Heart right ventricle (tissue), 16 donors: ENCODE data around the gene MTX1. TPM values are rescaled to one million over a fixed set of nuclear protein-coding genes. Genes with fewer than 3 reads are reported as not detected.

Experiments used
- ATAC-seq, 8 donors: fragments of 200-7000 bp; cut with Tn5 transposase; one replicate each; pipeline ENCODE4 v1.9.1; 2020; ENCODE audit warnings: mild to moderate bottlenecking in 8 of 8, moderate library complexity in 8 of 8, moderate number of reproducible peaks in 1 of 8
- DNase-seq, 2 donors: peaks; one replicate each; pipeline ENCODE4 v3.0.0-alpha.2; 2020
- H3K27ac ChIP-seq, 10 donors: fragments of 200-600 bp; sonication (generic) in 2 of 10; one replicate each; pipeline versions ENCODE4 v1.5.0 to v1.8.0; 2020 to 2022; ENCODE audit warnings: mild to moderate bottlenecking in 3 of 10
- H3K27me3 ChIP-seq, 7 donors: fragments of 200-600 bp; one replicate each; pipeline ENCODE4 v1.8.0; 2021 to 2022; ENCODE audit warnings: mild to moderate bottlenecking in 2 of 7
- H3K36me3 ChIP-seq, 9 donors: fragments of 200-600 bp; sonication (generic) in 1 of 9; one replicate each; pipeline versions ENCODE4 v1.5.0 to v1.8.0; 2020 to 2022; ENCODE audit warnings: mild to moderate bottlenecking in 2 of 9
- H3K4me1 ChIP-seq, 9 donors: fragments of 200-600 bp; sonication (generic) in 1 of 9; one replicate each; pipeline versions ENCODE4 v1.5.0 to v1.8.0; 2020 to 2022; ENCODE audit warnings: mild to moderate bottlenecking in 4 of 9
- H3K4me3 ChIP-seq, 10 donors: fragments of 200-600 bp; sonication (generic) in 2 of 10; one replicate each; pipeline versions ENCODE4 v1.5.0 to v1.8.0; 2020 to 2022; ENCODE audit warnings: mild to moderate bottlenecking in 7 of 10, moderate library complexity in 2 of 10
- H3K9me3 ChIP-seq, 11 donors: fragments of 200-600 bp in 10 of 11; sonication (generic) in 2 of 11; one replicate each; pipeline versions ENCODE4 v1.5.0 to v1.8.0; 2013 to 2022; ENCODE audit warnings: mild to moderate bottlenecking in 2 of 11, control low read depth in 1 of 11, moderate library complexity in 1 of 11
- CTCF ChIP-seq, 9 donors: fragments of 200-600 bp; sonication (generic) in 2 of 9; IDR thresholded peaks; one replicate each; pipeline versions ENCODE4 v1.5.0 to v1.8.0; 2021 to 2022; ENCODE audit warnings: antibody characterized with exemption in 9 of 9, mild to moderate bottlenecking in 5 of 9, moderate library complexity in 1 of 9
- WGBS, 2 donors: extraction: QIAGEN DNeasy Blood & Tissue Kit; methylation state at CpG; one replicate each; pipeline ENCODE4 v1.1.7; 2013; ENCODE audit warnings: inconsistent platforms in 1 of 2; 5-methylcytosine and 5-hydroxymethylcytosine counted together
- intact Hi-C, 10 donors: fragments of 100-400 bp; cut with DNase I; formaldehyde crosslinking; loops; one replicate each; pipeline versions ENCODE4 v1.11.1 to v1.14.2; 2022
- polyA plus RNA-seq, 2 donors: library from polyadenylated mRNA; stranded (reverse); fragments of 200-250 nt; gene quantifications; one replicate each; pipeline ENCODE4 v1.2.3, GENCODE V29; 2013
- total RNA-seq, 10 donors: library from RNA; stranded (reverse); fragmentation: NEBNext Ultra II Directional in 3 of 10; extraction: Animal tissue kit (Norgen Biotek cat#: 25700) in 3 of 10; gene quantifications; one replicate each; pipeline versions ENCODE4 v1.2.1 to v1.2.4, GENCODE V29; 2021 to 2023
- donor health status: Arrhythmogenic right ventricular cardiomyopathy.
- donor health status: ischemic (EF 13 %, LVEDD 7.1; RV severe dilation, severe dysfunction).
- donor health status: healthy with polysubstance abuse.
- donor health status: DM: no; HTN: yes; CAD: no.
- donor health status: DM: no; HTN: no; CAD: no.
- donor health status: ischemic (EF 25% LVEDD 6.9; RV normal size, moderate dysfunction).
- donor health status: ischemic (EF 25% LVEDD 5.7; RV mildly dilated, moderate dysfunction).
- donor health status: healthy.
- donor health status: DM: yes; HTN: yes; CAD: no.
- donor health status: Ischemic cardiomyopathy.
- donor health status: ischemic (EF 35%, LVEDD 5.7; RV mildly dilated, moderate dysfunction).
- donor health status: nonischemic (EF 11% LVEDD 7.7; RV severe dilation, severe dysfunction).
- donor health status: DM: yes; HTN: yes; CAD: no.
- donor health status: PGD.
- donor health status: ischemic (EF 29% LVEDD 5.4; RV normal size, mild dysfunction).
- donor health status: nonischemic (EF 23%, LVEDD 6.1; RV moderate dilation, normal function).

Gene MTX1
- total and polyA plus RNA-seq, 12 donors = 13.1 to 49.7 (median 18.0) TPM

- Histone ChIP-seq H3K36me3 (no peaks in the 10 kb centered on the region), H3K4me1 (peaks cover 0 to 14% (median 8%) of the 10 kb centered on the region in 9 donors), H3K27me3 (no peaks in the 10 kb centered on the region), H3K4me3 (no peak overlapping the region), H3K27ac (no peak overlapping the region), H3K9me3 (no peaks in the 10 kb centered on the region)
- intact Hi-C loops = no loop called here
- no peak for DNase-seq
- no peak for TF ChIP-seq CTCF (IDR thresholded peaks at IDR 0.05)
- ATAC-seq = no peak
- 89 to 90% methylated on average over 20 of the region's 20 CpGs for WGBS, 2 donors
Measured at GRCh38 chr1:155183775-155184221, 24.7 kb upstream of the MTX1 start.

- Histone ChIP-seq H3K36me3 (no peaks in the 10 kb centered on the region), H3K9me3 (no peaks in the 10 kb centered on the region), H3K4me1 (peaks cover 0 to 14% (median 8%) of the 10 kb centered on the region in 9 donors), H3K4me3 (no peak overlapping the region), H3K27me3 (no peaks in the 10 kb centered on the region), H3K27ac (peak overlapping the region in 5 of 10 donors; percentile 53 to 75 (median 66))
- intact Hi-C loops = no loop called here
- no peak for TF ChIP-seq CTCF (IDR thresholded peaks at IDR 0.05)
- ATAC-seq = peak in 1 of 8 donors; percentile 5
- DNase-seq = no peak
- 90 to 95% methylated on average over 4 of the region's 4 CpGs for WGBS, 2 donors
Measured at GRCh38 chr1:155184351-155184811, 24.1 kb upstream of the MTX1 start.

- Histone ChIP-seq H3K9me3 (no peaks in the 10 kb centered on the region), H3K36me3 (no peaks in the 10 kb centered on the region), H3K27me3 (no peaks in the 10 kb centered on the region), H3K4me3 (no peak overlapping the region), H3K4me1 (peaks cover 0 to 14% (median 8%) of the 10 kb centered on the region in 9 donors), H3K27ac (peak overlapping the region in 9 of 10 donors; percentile 19 to 75 (median 64))
- no peak for TF ChIP-seq CTCF (IDR thresholded peaks at IDR 0.05)
- 39 to 48% methylated on average over 21 of the region's 21 CpGs for WGBS, 2 donors
- intact Hi-C loops = no loop called here
- DNase-seq (peak in 1 of 2 donors; percentile 48), ATAC-seq (peak; percentile 47 to 83 (median 67))
Measured at GRCh38 chr1:155184835-155185782, 23.4 kb upstream of the MTX1 start.

- DNase-seq = no peak
- Histone ChIP-seq H3K27me3 (no peaks in the 10 kb centered on the region), H3K9me3 (no peaks in the 10 kb centered on the region), H3K27ac (peak overlapping the region in 5 of 10 donors; percentile 64 to 75 (median 66)), H3K36me3 (no peaks in the 10 kb centered on the region), H3K4me3 (no peak overlapping the region), H3K4me1 (peaks cover 0 to 14% (median 8%) of the 10 kb centered on the region in 9 donors)
- 69 to 71% methylated on average over 6 of the region's 6 CpGs for WGBS, 2 donors
- no peak for TF ChIP-seq CTCF (IDR thresholded peaks at IDR 0.05)
- peak in 1 of 8 donors; percentile 2 for ATAC-seq
- intact Hi-C loops = no loop called here
Measured at GRCh38 chr1:155185783-155186066, 22.8 kb upstream of the MTX1 start.
